Panc1 (cell line): ENCODE measurements around the gene RUNX3.

ENCODE experiments used
- CTCF ChIP-seq: fragments of 450-650 bp; IDR thresholded peaks from 2 replicates; pipeline ENCODE4 v1.5.1; 2017; ENCODE audit warnings: mild to moderate bottlenecking
- SIN3A ChIP-seq: IDR thresholded peaks from 2 replicates; pipeline ENCODE4 v1.6.1; 2012; ENCODE audit warnings: low read depth, mild to moderate bottlenecking, low read length, moderate library complexity, borderline replicate concordance; ENCODE audit not compliant: insufficient read depth

GRCh38 chr1:24897263-24898151 lies 32.6 kb downstream of the RUNX3 start:
- no peak for TF ChIP-seq CTCF
- TF ChIP-seq SIN3A, result no peak
